ENCODE results near the gene TNC.

- no peak for TF ChIP-seq CTCF (IDR thresholded peaks at IDR 0.05)
- no peak for TF ChIP-seq POLR2A (IDR thresholded peaks at IDR 0.05)
Measured at GRCh38 chr9:115133649-115134048, 15.7 kb upstream of the TNC start.
